Keratinocyte (primary cell): Measurements from ENCODE around the gene WNK2. TPM values are rescaled to one million over a fixed set of nuclear protein-coding genes. Genes with fewer than 3 reads are reported as not detected.

Experiments
- DNase-seq: peaks from one replicate; pipeline ENCODE4 v3.0.0-alpha.2; 2011; ENCODE audit warnings: low read depth, missing footprints, low spot score
- FAIRE-seq: peaks from 2 replicates; lab custom pipeline; 2011; peaks lifted over from hg19 to GRCh38; lab: Jason Lieb, UNC
- H2AFZ ChIP-seq: 2 replicates; pipeline ENCODE4 v1.6.0; 2012; ENCODE audit warnings: low read length, control low read depth, inconsistent platforms; ENCODE audit not compliant: control insufficient read depth
- H3K27ac ChIP-seq: 2 replicates; pipeline ENCODE4 v1.5.1; 2011; ENCODE audit warnings: low read length; ENCODE audit not compliant: control insufficient read depth, insufficient read depth
- H3K27me3 ChIP-seq: 3 replicates; pipeline ENCODE4 v1.6.0; 2011; ENCODE audit warnings: low read length; ENCODE audit not compliant: control insufficient read depth, insufficient read depth; ENCODE audit errors: extremely low read depth
- H3K36me3 ChIP-seq, 2 experiments: 2 replicates in 1 of 2; 3 replicates in 1 of 2; pipeline ENCODE4 v1.5.1; 2011; ENCODE audit warnings: low read length in 2 of 2, mild to moderate bottlenecking in 1 of 2; ENCODE audit not compliant: control insufficient read depth in 2 of 2, insufficient read depth in 2 of 2; ENCODE audit errors: extremely low read depth in 1 of 2
- H3K4me1 ChIP-seq: 3 replicates; pipeline ENCODE4 v1.5.1; 2011; ENCODE audit warnings: low read length; ENCODE audit not compliant: control insufficient read depth, insufficient read depth; ENCODE audit errors: extremely low read depth
- H3K4me2 ChIP-seq: 3 replicates; pipeline ENCODE4 v1.6.0; 2011; ENCODE audit warnings: low read depth, low read length; ENCODE audit not compliant: control insufficient read depth, insufficient read depth; ENCODE audit errors: extremely low read depth
- H3K4me3 ChIP-seq, 3 experiments: fragments of 200-600 bp in 1 of 3; sonication (generic) in 1 of 3; 2 replicates in 2 of 3; 3 replicates in 1 of 3; pipeline ENCODE4 v1.5.1; 2011 to 2016; ENCODE audit warnings: low read length in 3 of 3, mild to moderate bottlenecking in 3 of 3, control low read depth in 2 of 3, inconsistent platforms in 1 of 3, low read depth in 1 of 3, mixed read lengths in 1 of 3, mixed run types in 1 of 3, moderate library complexity in 1 of 3; ENCODE audit not compliant: control insufficient read depth in 2 of 3, insufficient read depth in 2 of 3; ENCODE audit errors: extremely low read depth in 1 of 3
- H3K79me2 ChIP-seq: 2 replicates; pipeline ENCODE4 v1.6.0; 2012; ENCODE audit warnings: low read length; ENCODE audit not compliant: control insufficient read depth, insufficient read depth
- H3K9ac ChIP-seq: 3 replicates; pipeline ENCODE4 v1.6.0; 2011; ENCODE audit warnings: low read length; ENCODE audit not compliant: control insufficient read depth, insufficient read depth; ENCODE audit errors: extremely low read depth
- H3K9me1 ChIP-seq: 3 replicates; pipeline ENCODE4 v1.6.0; 2011; ENCODE audit warnings: low read length; ENCODE audit not compliant: control insufficient read depth, insufficient read depth; ENCODE audit errors: extremely low read depth
- H3K9me3 ChIP-seq: 2 replicates; pipeline ENCODE4 v1.5.1; 2012; ENCODE audit warnings: low read depth, low read length; ENCODE audit not compliant: control insufficient read depth
- H4K20me1 ChIP-seq: 3 replicates; pipeline ENCODE4 v1.6.0; 2011; ENCODE audit warnings: low read length; ENCODE audit not compliant: control insufficient read depth, insufficient read depth; ENCODE audit errors: extremely low read depth
- EZH2 ChIP-seq: IDR thresholded peaks from one replicate; pipeline ENCODE4 v1.6.1; 2012; ENCODE audit warnings: inconsistent platforms, mild to moderate bottlenecking, low read length, moderate library complexity
- dilution Hi-C: fragments of 300-500 bp; cut with MboI; formaldehyde crosslinking; loops from one replicate; pipeline ENCODE4 v1.7.0; 2020; ENCODE audit warnings: low sequenced_read_pairs; ENCODE audit not compliant: extremely low pct_ligation_motif_present
- polyA plus RNA-seq, 5 experiments: library from polyadenylated mRNA; depleted of rRNA in 3 of 5; stranded (reverse) in 3 of 5; stranded (forward) in 1 of 5; unstranded in 1 of 5; fragments of >200 nt; gene quantifications; 1 replicate in 1 of 5; 2 replicates in 3 of 5; 3 replicates in 1 of 5; pipeline versions ENCODE4 v1.2.1 to v1.2.3, GENCODE V29; 2011 to 2012; ENCODE audit warnings: missing spikeins in 2 of 5, low read depth in 1 of 5, low replicate concordance in 1 of 5
- TF ChIP-seq, protein P1 (sequence below), 3 experiments: IDR thresholded peaks in 1 of 3; conservative IDR thresholded peaks in 1 of 3; optimal IDR thresholded peaks in 1 of 3; 2 replicates in 2 of 3; 3 replicates in 1 of 3; pipeline versions ENCODE3 to v1.5.1; 2011; ENCODE audit warnings: low read length in 3 of 3, mild to moderate bottlenecking in 3 of 3, moderate library complexity in 2 of 3, control low read depth in 1 of 3, inconsistent platforms in 1 of 3; ENCODE audit not compliant: insufficient read depth in 2 of 3; ENCODE audit errors: extremely low read depth in 1 of 3

The WNK2 gene
- polyA plus RNA-seq, 1 donor (not counting 4 experiments of a cell fraction or from before 2014, with no cell fraction given): not detected

- H3K4me3 ChIP-seq: no peak overlapping the region
- no peak overlapping the region for H3K27ac ChIP-seq
- peaks cover 26% of the 10 kb centered on the region for H3K4me1 ChIP-seq
These were observed 45.7 kb upstream of the WNK2 start for GRCh38 chr9:93138171-93138764.

DNA sequence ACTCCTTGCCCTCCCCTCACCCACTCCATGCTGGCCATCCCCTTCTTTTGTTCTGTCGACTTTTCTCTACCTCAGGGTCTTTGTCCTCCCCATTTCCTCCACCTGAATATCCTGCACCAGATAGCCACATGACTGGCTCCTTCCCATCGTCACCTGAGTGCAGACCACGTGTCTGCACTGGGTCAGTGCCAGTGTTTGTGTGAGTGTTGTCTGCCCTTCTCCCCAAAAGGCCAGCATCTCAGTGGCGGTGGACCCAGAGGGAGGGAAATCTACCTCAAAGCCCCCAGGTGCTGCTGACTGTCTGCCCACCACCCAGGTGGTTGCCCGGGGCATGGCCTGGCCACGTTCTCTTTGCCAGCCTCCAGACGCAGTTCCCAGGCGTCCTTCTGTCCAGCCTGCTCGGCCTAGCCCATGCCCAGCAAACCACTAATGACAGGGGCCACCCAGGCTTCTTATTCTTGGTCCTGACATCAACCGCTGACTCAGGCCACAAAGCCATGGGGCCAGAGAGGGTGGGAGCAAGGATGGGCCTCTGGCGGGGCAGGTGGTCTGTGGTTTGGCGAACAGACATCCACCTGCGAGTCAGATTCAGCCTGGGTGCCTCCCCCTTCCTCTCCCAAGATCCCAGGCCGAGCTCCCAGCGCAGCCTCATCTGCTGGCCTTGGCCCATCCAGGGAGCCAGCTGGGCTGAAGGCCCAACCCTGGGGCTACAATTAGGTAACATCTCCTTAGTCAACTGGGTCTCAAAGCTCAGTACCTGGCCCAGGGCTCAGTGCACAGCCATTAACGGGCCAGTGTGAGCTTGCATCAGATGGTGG is 44.4 kb upstream of the WNK2 start:
- DNase-seq (no peak), FAIRE-seq (no peak)
- Histone ChIP-seq H3K79me2 (no peaks in the 10 kb centered on the region), H3K27ac (no peak overlapping the region), H3K9ac (no peak overlapping the region), H3K4me3 (no peak overlapping the region), H3K9me3 (no peaks in the 10 kb centered on the region), H3K36me3 (no peaks in the 10 kb centered on the region), H3K27me3 (peaks cover 10% of the 10 kb centered on the region), H4K20me1 (no peaks in the 10 kb centered on the region), H3K4me1 (peaks cover 25% of the 10 kb centered on the region), H3K4me2 (no peak overlapping the region), H2AFZ (no peak overlapping the region), H3K9me1 (no peaks in the 10 kb centered on the region)
- dilution Hi-C loops: no loop called here
- no peak for TF ChIP-seq EZH2
- TF ChIP-seq, protein P1, sequence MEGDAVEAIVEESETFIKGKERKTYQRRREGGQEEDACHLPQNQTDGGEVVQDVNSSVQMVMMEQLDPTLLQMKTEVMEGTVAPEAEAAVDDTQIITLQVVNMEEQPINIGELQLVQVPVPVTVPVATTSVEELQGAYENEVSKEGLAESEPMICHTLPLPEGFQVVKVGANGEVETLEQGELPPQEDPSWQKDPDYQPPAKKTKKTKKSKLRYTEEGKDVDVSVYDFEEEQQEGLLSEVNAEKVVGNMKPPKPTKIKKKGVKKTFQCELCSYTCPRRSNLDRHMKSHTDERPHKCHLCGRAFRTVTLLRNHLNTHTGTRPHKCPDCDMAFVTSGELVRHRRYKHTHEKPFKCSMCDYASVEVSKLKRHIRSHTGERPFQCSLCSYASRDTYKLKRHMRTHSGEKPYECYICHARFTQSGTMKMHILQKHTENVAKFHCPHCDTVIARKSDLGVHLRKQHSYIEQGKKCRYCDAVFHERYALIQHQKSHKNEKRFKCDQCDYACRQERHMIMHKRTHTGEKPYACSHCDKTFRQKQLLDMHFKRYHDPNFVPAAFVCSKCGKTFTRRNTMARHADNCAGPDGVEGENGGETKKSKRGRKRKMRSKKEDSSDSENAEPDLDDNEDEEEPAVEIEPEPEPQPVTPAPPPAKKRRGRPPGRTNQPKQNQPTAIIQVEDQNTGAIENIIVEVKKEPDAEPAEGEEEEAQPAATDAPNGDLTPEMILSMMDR (optimal IDR thresholded peaks at IDR 0.05 in 1 of 3, IDR thresholded peaks at IDR 0.05 in 1 of 3, conservative IDR thresholded peaks at IDR 0.05 in 1 of 3; ENCODE audit: extremely low read depth in 1 of 3, insufficient read depth in 2 of 3, low read length in 3 of 3): no peak

More at GRCh38 chr9:93138171-93138764, 45.7 kb upstream of the WNK2 start:
- no peaks in the 10 kb centered on the region for H4K20me1 ChIP-seq
- H3K36me3 ChIP-seq: no peaks in the 10 kb centered on the region
- H3K9ac ChIP-seq: no peak overlapping the region
- H2AFZ ChIP-seq: no peak overlapping the region
- TF ChIP-seq, protein P1 (optimal IDR thresholded peaks at IDR 0.05 in 1 of 3, IDR thresholded peaks at IDR 0.05 in 1 of 3, conservative IDR thresholded peaks at IDR 0.05 in 1 of 3; ENCODE audit: extremely low read depth in 1 of 3, insufficient read depth in 2 of 3, low read length in 3 of 3): no peak
- no peaks in the 10 kb centered on the region for H3K9me3 ChIP-seq
- H3K79me2 ChIP-seq: no peaks in the 10 kb centered on the region
- no peak overlapping the region for H3K4me2 ChIP-seq
- H3K27me3 ChIP-seq: peaks cover 10% of the 10 kb centered on the region
- DNase-seq (no peak), FAIRE-seq (no peak)
- no peaks in the 10 kb centered on the region for H3K9me1 ChIP-seq
- dilution Hi-C loops: no loop called here
